CD14-positive monocyte (primary cell): ENCODE measurements around the gene PPP1R9B. TPM values are rescaled to one million over a fixed set of nuclear protein-coding genes. Genes with fewer than 3 reads are reported as not detected.

Experiments
- DNase-seq, 3 donors: peaks; one replicate each; pipeline ENCODE4 v3.0.0-alpha.2; 2011 to 2022
- H2AFZ ChIP-seq: 2 replicates; pipeline ENCODE4 v1.6.0; 2012; ENCODE audit warnings: mild to moderate bottlenecking, low read depth, low read length, inconsistent platforms; ENCODE audit not compliant: insufficient read depth, poor library complexity, severe bottlenecking
- H3K27ac ChIP-seq, 2 donors: 1 replicate in 1 of 2; 2 replicates in 1 of 2; pipeline ENCODE4 v1.5.1; 2012 to 2013; ENCODE audit warnings: low read length in 2 of 2, control low read depth in 1 of 2, inconsistent platforms in 1 of 2, low read depth in 1 of 2, mild to moderate bottlenecking in 1 of 2
- H3K27me3 ChIP-seq, 2 donors: one replicate each; pipeline versions ENCODE4 v1.6.0 to v1.6.1; 2011 to 2013; ENCODE audit warnings: low read length in 2 of 2; ENCODE audit not compliant: control insufficient read depth in 2 of 2, insufficient read depth in 2 of 2
- H3K36me3 ChIP-seq, 2 donors: replicated peaks in 1 of 2; 1 replicate in 1 of 2; 2 replicates in 1 of 2; pipeline versions ENCODE4 v1.5.1 to v1.6.1; 2012 to 2013; ENCODE audit warnings: low read length in 2 of 2, control low read depth in 1 of 2, inconsistent platforms in 1 of 2, mild to moderate bottlenecking in 1 of 2; ENCODE audit not compliant: insufficient read depth in 2 of 2, control insufficient read depth in 1 of 2
- H3K4me1 ChIP-seq, 2 donors: 1 replicate in 1 of 2; 2 replicates in 1 of 2; pipeline versions ENCODE4 v1.5.1 to v1.6.1; 2012 to 2013; ENCODE audit warnings: low read length in 2 of 2, control low read depth in 1 of 2, inconsistent platforms in 1 of 2, mild to moderate bottlenecking in 1 of 2, moderate library complexity in 1 of 2; ENCODE audit not compliant: insufficient read depth in 2 of 2, control insufficient read depth in 1 of 2
- H3K4me2 ChIP-seq: replicated peaks from 2 replicates; pipeline ENCODE3; 2012; ENCODE audit warnings: low read length, moderate library complexity, mild to moderate bottlenecking; ENCODE audit not compliant: poor library complexity, severe bottlenecking; ENCODE audit errors: extremely low read depth
- H3K4me3 ChIP-seq, 3 experiments: fragments of 200-600 bp in 1 of 3; sonication (generic) in 1 of 3; replicated peaks in 1 of 3; 1 replicate in 2 of 3; 2 replicates in 1 of 3; pipeline ENCODE4 v1.5.1; 2011 to 2013; ENCODE audit warnings: low read length in 3 of 3, mild to moderate bottlenecking in 3 of 3, control low read depth in 2 of 3, low read depth in 2 of 3, inconsistent platforms in 1 of 3, moderate library complexity in 1 of 3
- H3K79me2 ChIP-seq: 2 replicates; pipeline ENCODE4 v1.6.0; 2012; ENCODE audit warnings: mild to moderate bottlenecking, control low read depth, inconsistent platforms, low read length, moderate library complexity; ENCODE audit not compliant: insufficient read depth
- H3K9ac ChIP-seq: 2 replicates; pipeline ENCODE4 v1.6.0; 2017; ENCODE audit warnings: low read length, mild to moderate bottlenecking; ENCODE audit not compliant: insufficient read depth, poor library complexity, severe bottlenecking
- H3K9me3 ChIP-seq, 2 donors: replicated peaks in 1 of 2; 1 replicate in 1 of 2; 2 replicates in 1 of 2; pipeline versions ENCODE4 v1.5.1 to v1.6.1; 2012 to 2013; ENCODE audit warnings: low read length in 2 of 2, control low read depth in 1 of 2; ENCODE audit not compliant: control insufficient read depth in 1 of 2, insufficient read depth in 1 of 2
- H4K20me1 ChIP-seq: 2 replicates; pipeline ENCODE4 v1.6.0; 2012; ENCODE audit warnings: mild to moderate bottlenecking, low read length, control low read depth, moderate library complexity; ENCODE audit not compliant: insufficient read depth
- H3K27ac Mint-ChIP-seq, 7 donors: one replicate each; pipeline ENCODE4 v1.8.0; 2020; ENCODE audit warnings: mild to moderate bottlenecking in 7 of 7, mixed read lengths in 7 of 7, moderate library complexity in 6 of 7, inconsistent platforms in 2 of 7
- H3K27me3 Mint-ChIP-seq, 3 donors: one replicate each; pipeline ENCODE4 v1.8.0; 2021 to 2022; ENCODE audit warnings: low read depth in 3 of 3, mild to moderate bottlenecking in 3 of 3, mixed read lengths in 3 of 3, moderate library complexity in 3 of 3, inconsistent platforms in 1 of 3
- H3K36me3 Mint-ChIP-seq, 2 donors: one replicate each; pipeline ENCODE4 v1.8.0; 2020; ENCODE audit warnings: mixed read lengths in 2 of 2, inconsistent platforms in 1 of 2, mild to moderate bottlenecking in 1 of 2
- H3K4me1 Mint-ChIP-seq: one replicate; pipeline ENCODE4 v1.8.0; 2020; ENCODE audit warnings: mild to moderate bottlenecking, mixed read lengths
- H3K4me3 Mint-ChIP-seq, 2 donors: one replicate each; pipeline ENCODE4 v1.8.0; 2020; ENCODE audit warnings: mild to moderate bottlenecking in 2 of 2, mixed read lengths in 2 of 2, moderate library complexity in 1 of 2
- H3K9me3 Mint-ChIP-seq, 7 donors: one replicate each; pipeline ENCODE4 v1.8.0; 2020 to 2022; ENCODE audit warnings: mixed read lengths in 7 of 7, mild to moderate bottlenecking in 6 of 7, moderate library complexity in 6 of 7, inconsistent platforms in 2 of 7
- WGBS: methylation state at CpG from one replicate; pipeline ENCODE4 v1.1.5; 2013; ENCODE audit warnings: missing lambda C conversion rate; ENCODE audit not compliant: insufficient coverage; 5-methylcytosine and 5-hydroxymethylcytosine counted together
- intact Hi-C, 2 donors: fragments of 100-400 bp; cut with micrococcal nuclease; formaldehyde crosslinking; loops; one replicate each; pipeline versions ENCODE4 v1.15.0 to v1.15.1; 2023
- polyA plus RNA-seq, 3 donors: library from polyadenylated mRNA; depleted of rRNA in 1 of 3; unstranded in 2 of 3; stranded (reverse) in 1 of 3; fragments of 300-500 nt in 2 of 3; fragments of >200 nt in 1 of 3; fragmentation: Illumina TruSeq in 2 of 3; gene quantifications; 1 replicate in 2 of 3; 2 replicates in 1 of 3; pipeline ENCODE4 v1.2.3, GENCODE V29; 2012 to 2021
- TF ChIP-seq, protein P1 (sequence below): fragments of 200-600 bp; IDR thresholded peaks from one replicate; pipeline ENCODE4 v1.8.0; 2022; ENCODE audit warnings: antibody characterized with exemption, mild to moderate bottlenecking

PPP1R9B gene
- polyA plus RNA-seq, 3 donors, result 0.61 to 86.9 (median 1.3) TPM

DNA sequence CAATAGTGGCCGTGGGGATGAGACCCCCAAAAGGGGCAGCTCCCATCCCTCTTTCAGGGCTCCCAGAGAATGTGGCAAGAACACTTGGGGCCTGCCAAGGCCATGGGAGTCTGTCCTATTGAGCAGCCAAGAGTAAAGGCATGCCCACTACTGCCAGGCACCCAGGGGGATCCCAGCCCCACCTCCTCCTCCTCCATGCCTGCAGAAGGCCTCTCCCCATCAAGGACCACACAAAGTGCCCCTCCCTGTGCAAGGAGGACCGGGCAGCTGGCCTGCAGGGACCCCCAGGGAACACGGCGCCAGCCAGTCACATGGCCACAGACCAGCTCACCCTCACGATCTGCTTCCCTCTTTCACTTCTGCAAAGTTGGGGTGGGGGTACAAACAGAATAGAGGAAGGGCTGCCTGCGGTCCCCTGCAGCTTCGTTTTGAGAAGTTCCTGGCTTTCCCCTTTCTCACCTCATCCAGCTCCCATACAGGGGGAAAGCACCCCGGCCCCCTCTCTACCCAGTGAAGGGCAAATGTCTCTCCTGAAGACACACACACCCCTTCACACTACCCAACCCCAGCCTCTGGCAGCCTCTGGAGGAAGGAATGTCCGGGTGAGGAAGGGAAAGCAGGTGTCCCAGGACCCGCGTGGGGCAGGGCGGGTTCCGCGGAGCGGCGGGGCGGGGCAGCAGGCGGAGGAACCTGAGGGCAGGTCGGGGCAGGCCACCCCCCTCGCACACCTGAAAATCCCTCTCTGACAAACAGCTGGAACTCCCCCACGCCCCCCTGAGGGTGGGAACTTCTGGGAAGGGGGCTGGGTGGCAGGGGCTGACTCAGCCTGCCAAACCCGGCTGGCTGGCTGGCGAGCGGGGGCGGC lies 2.0 kb downstream of the PPP1R9B start:
- H3K27ac Mint-ChIP-seq, result peak overlapping the region; percentile 95 to 98 (median 96)
- no peak overlapping the region for H2AFZ ChIP-seq
- H3K36me3 ChIP-seq, result peaks cover 22 to 32% of the 10 kb centered on the region in 2 donors
- H3K4me1 ChIP-seq, result peaks cover 59 to 69% of the 10 kb centered on the region in 2 donors
- TF ChIP-seq, protein P1, sequence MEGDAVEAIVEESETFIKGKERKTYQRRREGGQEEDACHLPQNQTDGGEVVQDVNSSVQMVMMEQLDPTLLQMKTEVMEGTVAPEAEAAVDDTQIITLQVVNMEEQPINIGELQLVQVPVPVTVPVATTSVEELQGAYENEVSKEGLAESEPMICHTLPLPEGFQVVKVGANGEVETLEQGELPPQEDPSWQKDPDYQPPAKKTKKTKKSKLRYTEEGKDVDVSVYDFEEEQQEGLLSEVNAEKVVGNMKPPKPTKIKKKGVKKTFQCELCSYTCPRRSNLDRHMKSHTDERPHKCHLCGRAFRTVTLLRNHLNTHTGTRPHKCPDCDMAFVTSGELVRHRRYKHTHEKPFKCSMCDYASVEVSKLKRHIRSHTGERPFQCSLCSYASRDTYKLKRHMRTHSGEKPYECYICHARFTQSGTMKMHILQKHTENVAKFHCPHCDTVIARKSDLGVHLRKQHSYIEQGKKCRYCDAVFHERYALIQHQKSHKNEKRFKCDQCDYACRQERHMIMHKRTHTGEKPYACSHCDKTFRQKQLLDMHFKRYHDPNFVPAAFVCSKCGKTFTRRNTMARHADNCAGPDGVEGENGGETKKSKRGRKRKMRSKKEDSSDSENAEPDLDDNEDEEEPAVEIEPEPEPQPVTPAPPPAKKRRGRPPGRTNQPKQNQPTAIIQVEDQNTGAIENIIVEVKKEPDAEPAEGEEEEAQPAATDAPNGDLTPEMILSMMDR, result no peak
- H3K9me3 Mint-ChIP-seq, result peaks cover 0 to 4% (median 0%) of the 10 kb centered on the region in 7 donors
- WGBS, result 0% methylated on average over 4 of the region's 25 CpGs
- intact Hi-C loops, result loop anchor here in 1 of 2 donors (1.0 kb wide), 2 partner anchors 8 to 53 kb away; partner anchors contain the start of gene PDK2
- no peaks in the 10 kb centered on the region for H3K27me3 ChIP-seq
- peak overlapping the region; percentile 100 for H3K4me3 Mint-ChIP-seq
- peaks cover 55% of the 10 kb centered on the region for H3K4me1 Mint-ChIP-seq
- H3K27ac ChIP-seq, result peak overlapping the region; percentile 83 to 93
- peaks cover 90% of the 10 kb centered on the region for H3K79me2 ChIP-seq
- H3K9ac ChIP-seq, result peak overlapping the region; percentile 90
- H4K20me1 ChIP-seq, result peaks cover 76% of the 10 kb centered on the region
- peaks cover 34 to 39% of the 10 kb centered on the region in 2 donors for H3K36me3 Mint-ChIP-seq
- peak; percentile 87 to 95 (median 89) for DNase-seq
- H3K9me3 ChIP-seq, result no peaks in the 10 kb centered on the region
- peaks cover 0 to 2% (median 1%) of the 10 kb centered on the region in 3 donors for H3K27me3 Mint-ChIP-seq
- H3K4me3 ChIP-seq, result peak overlapping the region; percentile 83 to 100 (median 95)
- peak overlapping the region; percentile 99 for H3K4me2 ChIP-seq

GRCh38 chr17:50147841-50148225 lies 2.6 kb downstream of the PPP1R9B start:
- Histone ChIP-seq H3K4me1 (peaks cover 57 to 69% of the 10 kb centered on the region in 2 donors), H3K9me3 (no peaks in the 10 kb centered on the region), H3K9ac (peak overlapping the region; percentile 90), H2AFZ (no peak overlapping the region), H3K79me2 (peaks cover 95% of the 10 kb centered on the region), H3K27me3 (no peaks in the 10 kb centered on the region), H3K4me3 (peak overlapping the region; percentile 83 to 100 (median 95)), H4K20me1 (peaks cover 82% of the 10 kb centered on the region), H3K27ac (peak overlapping the region; percentile 83 to 93), H3K36me3 (peaks cover 29 to 39% of the 10 kb centered on the region in 2 donors), H3K4me2 (peak overlapping the region; percentile 99)
- H3K27ac Mint-ChIP-seq, result peak overlapping the region; percentile 95 to 98 (median 96)
- peaks cover 41 to 45% of the 10 kb centered on the region in 2 donors for H3K36me3 Mint-ChIP-seq
- peak overlapping the region; percentile 100 for H3K4me3 Mint-ChIP-seq
- H3K9me3 Mint-ChIP-seq, result peaks cover 0 to 4% (median 0%) of the 10 kb centered on the region in 7 donors
- intact Hi-C loops, result loop anchor here in 1 of 2 donors (1.0 kb wide), 2 partner anchors 8 to 53 kb away; partner anchors contain the start of gene PDK2
- H3K27me3 Mint-ChIP-seq, result peaks cover 0 to 2% (median 1%) of the 10 kb centered on the region in 3 donors
- WGBS, result 9% methylated on average over 3 of the region's 5 CpGs
- no peak for DNase-seq
- TF ChIP-seq, protein P1, result no peak
- H3K4me1 Mint-ChIP-seq, result peaks cover 60% of the 10 kb centered on the region
